Cardiac muscle cell (in vitro differentiated cells and primary cell): ENCODE results near the gene CTCF. TPM values are rescaled to one million over a fixed set of nuclear protein-coding genes. Genes with fewer than 3 reads are reported as not detected.

ENCODE experiments used
- DNase-seq, 2 donors: peaks; one replicate each; pipeline versions ENCODE4 v3.0.0 to v3.0.0-alpha.2; 2010 to 2017; ENCODE audit warnings: low read depth in 1 of 2, low spot score in 1 of 2
- H3K27ac ChIP-seq: fragments of 200-600 bp; sonication (generic); 2 replicates; pipeline ENCODE4 v1.5.1; 2016
- H3K27me3 ChIP-seq: fragments of 200-600 bp; sonication (generic); 2 replicates; pipeline ENCODE4 v1.6.0; 2016; ENCODE audit warnings: control low read depth
- H3K36me3 ChIP-seq: fragments of 200-600 bp; sonication (generic); 2 replicates; pipeline ENCODE4 v1.5.1; 2016; ENCODE audit warnings: control low read depth
- H3K4me1 ChIP-seq: fragments of 200-600 bp; sonication (generic); 2 replicates; pipeline ENCODE4 v1.8.1; 2017; ENCODE audit warnings: low read depth, mild to moderate bottlenecking, mixed run types
- H3K4me3 ChIP-seq: fragments of 200-600 bp; sonication (generic); 2 replicates; pipeline ENCODE4 v1.5.1; 2016; ENCODE audit warnings: mild to moderate bottlenecking
- H3K9me3 ChIP-seq: fragments of 200-600 bp; sonication (generic); 2 replicates; pipeline ENCODE4 v1.5.1; 2017; ENCODE audit warnings: low read depth, mild to moderate bottlenecking, control low read depth
- CTCF ChIP-seq: IDR thresholded peaks from 2 replicates; pipeline ENCODE4 v1.5.1; 2012; ENCODE audit warnings: low read depth, mild to moderate bottlenecking, low read length
- polyA plus RNA-seq: library from polyadenylated mRNA; unstranded; fragments of >200 nt; fragmentation: Nextera tagmentation; extraction: Ambion mirVana; gene quantifications from 2 replicates; pipeline ENCODE4 v1.2.1, GENCODE V29; 2016
- total RNA-seq: library from RNA; depleted of rRNA; stranded (reverse); fragments of >200 nt; gene quantifications from 2 replicates; pipeline ENCODE4 v1.2.3, GENCODE V29; 2016

CTCF gene
- total and polyA plus RNA-seq, 2 experiments from 2014 or later = 33.9 to 38.0 TPM

- Histone ChIP-seq H3K36me3 (no peaks in the 10 kb centered on the region), H3K9me3 (no peaks in the 10 kb centered on the region), H3K4me3 (no peak overlapping the region), H3K27me3 (peaks cover 87% of the 10 kb centered on the region), H3K4me1 (no peaks in the 10 kb centered on the region), H3K27ac (no peak overlapping the region)
- TF ChIP-seq CTCF = no peak
- no peak for DNase-seq
Measured at GRCh38 chr16:67675579-67675935, 113.2 kb downstream of the CTCF start.

DNA sequence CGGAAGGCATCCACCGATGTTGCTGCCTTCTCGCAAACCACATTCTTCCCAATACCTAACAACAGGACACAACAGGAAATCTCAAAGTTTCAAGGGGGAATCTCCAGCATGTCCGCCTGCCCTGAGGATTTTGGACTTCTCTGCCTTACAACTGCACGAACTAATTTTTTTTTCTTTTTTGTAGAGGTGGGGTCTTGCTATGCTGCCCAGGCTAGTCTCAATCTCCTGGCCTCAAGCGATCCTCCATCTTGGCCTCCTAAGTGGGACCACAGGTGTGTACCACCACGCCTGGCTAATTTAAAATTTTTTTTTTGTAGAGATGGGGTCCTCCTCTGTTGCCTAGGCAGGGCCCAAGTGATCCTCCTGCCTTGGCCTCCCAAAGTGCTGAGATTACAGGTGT, 113.7 kb downstream of the CTCF start:
- DNase-seq = no peak
- H3K27ac ChIP-seq = no peak overlapping the region
- no peaks in the 10 kb centered on the region for H3K4me1 ChIP-seq
- H3K36me3 ChIP-seq = no peaks in the 10 kb centered on the region
- H3K27me3 ChIP-seq = peaks cover 87% of the 10 kb centered on the region
- no peak overlapping the region for H3K4me3 ChIP-seq
- TF ChIP-seq CTCF = no peak
- H3K9me3 ChIP-seq = no peaks in the 10 kb centered on the region

DNA sequence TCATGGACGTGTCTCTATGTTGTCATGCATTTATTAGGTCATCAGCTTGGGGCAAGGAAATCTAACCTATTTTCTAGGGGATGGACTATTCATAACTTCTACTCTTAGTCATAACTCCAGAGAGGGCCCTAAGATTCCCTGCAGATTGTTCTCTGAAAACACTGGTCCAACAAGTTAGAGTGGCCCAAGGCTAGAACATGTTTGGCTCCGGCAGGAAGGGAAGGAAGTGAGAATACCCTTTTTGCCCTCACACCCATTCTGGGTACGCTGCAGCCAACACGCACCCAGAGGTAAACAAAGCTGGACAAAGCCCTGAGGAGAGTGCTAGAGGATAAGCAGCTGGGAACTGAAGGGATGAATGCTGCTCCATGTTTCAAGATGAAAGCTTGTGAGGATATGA, 114.2 kb downstream of the CTCF start:
- no peak for DNase-seq
- no peak overlapping the region for H3K27ac ChIP-seq
- no peak overlapping the region for H3K4me3 ChIP-seq
- no peaks in the 10 kb centered on the region for H3K36me3 ChIP-seq
- peaks cover 89% of the 10 kb centered on the region for H3K27me3 ChIP-seq
- no peaks in the 10 kb centered on the region for H3K4me1 ChIP-seq
- TF ChIP-seq CTCF = no peak
- H3K9me3 ChIP-seq = no peaks in the 10 kb centered on the region

DNA sequence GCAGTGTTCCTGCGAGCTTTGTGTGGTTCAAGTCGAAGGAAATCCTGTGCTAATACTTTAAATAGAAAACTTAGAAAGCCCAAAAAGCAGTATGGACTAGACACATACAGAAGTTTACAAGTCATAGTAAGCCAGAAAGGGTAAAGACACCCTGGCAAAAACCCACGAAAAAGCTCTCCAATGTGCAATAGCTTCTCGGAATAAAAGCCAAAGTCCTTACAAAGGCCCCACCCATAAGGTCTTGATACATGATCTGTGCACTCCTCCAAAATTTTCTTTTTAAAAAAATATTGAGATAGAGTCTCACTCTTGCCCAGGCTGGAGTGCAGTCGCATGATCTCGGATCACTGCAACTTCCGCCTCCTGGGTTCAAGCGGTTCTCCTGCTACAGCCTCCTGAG, 114.6 kb downstream of the CTCF start:
- Histone ChIP-seq H3K9me3 (no peaks in the 10 kb centered on the region), H3K4me3 (no peak overlapping the region), H3K36me3 (no peaks in the 10 kb centered on the region), H3K27me3 (peaks cover 93% of the 10 kb centered on the region), H3K27ac (no peak overlapping the region), H3K4me1 (no peaks in the 10 kb centered on the region)
- no peak for TF ChIP-seq CTCF
- no peak for DNase-seq

DNA sequence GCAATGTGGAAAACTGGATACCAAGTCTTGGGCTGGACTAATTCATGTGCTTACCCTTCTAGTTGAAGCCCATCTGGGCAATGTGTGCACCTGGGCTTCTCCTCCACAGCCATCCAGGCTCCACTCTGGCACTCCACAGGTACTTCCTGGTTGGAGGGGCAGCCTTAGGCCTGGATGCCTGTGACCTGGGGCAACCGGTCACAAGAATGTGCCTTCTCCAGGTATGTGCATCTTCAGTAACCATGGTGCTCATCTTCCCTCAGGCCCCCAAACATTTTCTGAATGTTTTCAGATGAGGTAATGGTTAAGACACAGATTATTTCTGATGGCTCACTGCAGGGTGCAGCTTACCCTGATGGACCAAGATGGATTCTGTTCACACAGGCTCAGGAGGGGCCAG, 115.4 kb downstream of the CTCF start:
- Histone ChIP-seq H3K36me3 (no peaks in the 10 kb centered on the region), H3K27me3 (peaks cover 96% of the 10 kb centered on the region), H3K4me3 (no peak overlapping the region), H3K27ac (no peak overlapping the region), H3K4me1 (no peaks in the 10 kb centered on the region), H3K9me3 (no peaks in the 10 kb centered on the region)
- TF ChIP-seq CTCF = no peak
- no peak for DNase-seq
